Liver (tissue), 9 donors: ENCODE measurements around the gene GPR161. TPM values are rescaled to one million over a fixed set of nuclear protein-coding genes. Genes with fewer than 3 reads are reported as not detected.

Source experiments
- DNase-seq: peaks from one replicate; pipeline ENCODE4 v3.0.0-alpha.2; 2017; ENCODE audit warnings: low spot score
- H3K27ac ChIP-seq, 2 donors: one replicate each; pipeline ENCODE4 v1.7.0; 2013; ENCODE audit warnings: inconsistent platforms in 2 of 2, low read length in 2 of 2, control low read depth in 1 of 2, low read depth in 1 of 2, mild to moderate bottlenecking in 1 of 2
- H3K27me3 ChIP-seq, 4 donors: one replicate each; pipeline versions ENCODE4 v1.6.1 to v1.7.0; 2013; ENCODE audit warnings: low read length in 3 of 4, inconsistent platforms in 1 of 4, mild to moderate bottlenecking in 1 of 4, moderate library complexity in 1 of 4; ENCODE audit not compliant: control insufficient read depth in 4 of 4, insufficient read depth in 4 of 4
- H3K36me3 ChIP-seq, 4 donors: one replicate each; pipeline versions ENCODE4 v1.6.1 to v1.7.0; 2013; ENCODE audit warnings: low read length in 3 of 4, mild to moderate bottlenecking in 3 of 4, low read depth in 1 of 4, moderate library complexity in 1 of 4; ENCODE audit not compliant: control insufficient read depth in 4 of 4, insufficient read depth in 3 of 4
- H3K4me1 ChIP-seq, 4 donors: one replicate each; pipeline versions ENCODE4 v1.6.1 to v1.7.0; 2013; ENCODE audit warnings: low read length in 3 of 4, mild to moderate bottlenecking in 3 of 4, moderate library complexity in 1 of 4; ENCODE audit not compliant: control insufficient read depth in 4 of 4, insufficient read depth in 4 of 4
- H3K4me3 ChIP-seq, 3 donors: one replicate each; pipeline versions ENCODE4 v1.6.1 to v1.7.0; 2013; ENCODE audit warnings: low read length in 3 of 3, control low read depth in 1 of 3, low read depth in 1 of 3, mild to moderate bottlenecking in 1 of 3
- H3K9ac ChIP-seq, 2 donors: one replicate each; pipeline ENCODE4 v1.7.0; 2013; ENCODE audit warnings: low read length in 2 of 2, mild to moderate bottlenecking in 2 of 2, moderate library complexity in 2 of 2, control low read depth in 1 of 2, low read depth in 1 of 2
- H3K9me3 ChIP-seq, 4 donors: one replicate each; pipeline versions ENCODE4 v1.6.1 to v1.7.0; 2013; ENCODE audit warnings: low read length in 3 of 4; ENCODE audit not compliant: control insufficient read depth in 4 of 4
- EGR1 ChIP-seq, 2 donors: IDR thresholded peaks; 2 replicates each; pipeline ENCODE4 v1.6.1; 2016 to 2018; ENCODE audit warnings: antibody characterized with exemption in 2 of 2, low read depth in 2 of 2
- FOXA1 ChIP-seq: IDR thresholded peaks from 2 replicates; pipeline ENCODE4 v1.6.1; 2016; ENCODE audit warnings: antibody characterized with exemption
- FOXA2 ChIP-seq: IDR thresholded peaks from 2 replicates; pipeline ENCODE4 v1.6.1; 2016; ENCODE audit warnings: antibody characterized with exemption
- HNF4A ChIP-seq, 2 donors: conservative IDR thresholded peaks; 2 replicates each; pipeline ENCODE4 v1.6.1; 2016; ENCODE audit warnings: antibody characterized with exemption in 2 of 2, mild to moderate bottlenecking in 2 of 2
- HNF4G ChIP-seq: IDR thresholded peaks from 2 replicates; pipeline ENCODE4 v1.6.1; 2016; ENCODE audit warnings: antibody characterized with exemption
- JUND ChIP-seq, 2 donors: IDR thresholded peaks; 2 replicates each; pipeline ENCODE4 v1.6.1; 2016; ENCODE audit warnings: antibody characterized with exemption in 2 of 2
- NR2F2 ChIP-seq: IDR thresholded peaks from 2 replicates; pipeline ENCODE4 v1.6.1; 2016; ENCODE audit warnings: antibody characterized with exemption
- RAD21 ChIP-seq, 2 donors: IDR thresholded peaks; 2 replicates each; pipeline ENCODE4 v1.6.1; 2016; ENCODE audit warnings: antibody characterized with exemption in 2 of 2, mild to moderate bottlenecking in 2 of 2
- RXRA ChIP-seq, 2 donors: IDR thresholded peaks; 2 replicates each; pipeline ENCODE4 v1.6.1; 2017 to 2018; ENCODE audit warnings: antibody characterized with exemption in 2 of 2, mild to moderate bottlenecking in 1 of 2
- SP1 ChIP-seq: IDR thresholded peaks from 2 replicates; pipeline ENCODE4 v1.6.1; 2018; ENCODE audit warnings: antibody characterized with exemption, mild to moderate bottlenecking
- TAF1 ChIP-seq: conservative IDR thresholded peaks from 2 replicates; pipeline ENCODE4 v1.6.1; 2016; ENCODE audit warnings: antibody characterized with exemption, mild to moderate bottlenecking
- YY1 ChIP-seq: IDR thresholded peaks from 2 replicates; pipeline ENCODE4 v1.6.1; 2016; ENCODE audit warnings: antibody characterized with exemption, mild to moderate bottlenecking
- WGBS: extraction: QIAGEN DNeasy Blood & Tissue Kit; methylation state at CpG from one replicate; pipeline ENCODE4 v1.1.7; 2013; 5-methylcytosine and 5-hydroxymethylcytosine counted together
- polyA plus RNA-seq, 2 donors: library from polyadenylated mRNA; stranded (reverse) in 1 of 2; unstranded in 1 of 2; fragments of 200-250 nt in 1 of 2; fragments of >200 nt in 1 of 2; fragmentation: Nextera tagmentation in 1 of 2; extraction: Ambion mirVana in 1 of 2; gene quantifications; one replicate each; pipeline versions ENCODE4 v1.2.1 to v1.2.3, GENCODE V29; 2013 to 2015
- total RNA-seq, 2 donors: library from RNA; depleted of rRNA; stranded (reverse); fragments of >200 nt; gene quantifications; one replicate each; pipeline ENCODE4 v1.2.3, GENCODE V29; 2014
- TF ChIP-seq, protein P1 (sequence below): IDR thresholded peaks from 2 replicates; pipeline ENCODE4 v1.6.1; 2016; ENCODE audit warnings: antibody characterized with exemption, mild to moderate bottlenecking
- TF ChIP-seq, protein P2 (sequence below): IDR thresholded peaks from 2 replicates; pipeline ENCODE4 v1.6.1; 2016; ENCODE audit warnings: antibody characterized with exemption
- TF ChIP-seq, protein P3 (sequence below): fragments of 150-350 bp; IDR thresholded peaks from 2 replicates; pipeline ENCODE4 v1.5.1; 2017; ENCODE audit warnings: improper control_type of control experiment, low read depth, low read length; ENCODE audit not compliant: missing input control
- TF ChIP-seq, protein P4 (sequence below): IDR thresholded peaks from 2 replicates; pipeline ENCODE4 v1.6.1; 2016; ENCODE audit warnings: antibody characterized with exemption
- TF ChIP-seq, protein P5 (sequence below): IDR thresholded peaks from 2 replicates; pipeline ENCODE4 v1.6.1; 2016; ENCODE audit warnings: antibody characterized with exemption
- donor health status: healthy.
- donor health status: healthy.
- donor health status: healthy.
- donor health status: healthy.
- donor health status: healthy.

GPR161 gene
- total and polyA plus RNA-seq, 4 donors = 0.33 to 1.1 (median 0.73) TPM

DNA sequence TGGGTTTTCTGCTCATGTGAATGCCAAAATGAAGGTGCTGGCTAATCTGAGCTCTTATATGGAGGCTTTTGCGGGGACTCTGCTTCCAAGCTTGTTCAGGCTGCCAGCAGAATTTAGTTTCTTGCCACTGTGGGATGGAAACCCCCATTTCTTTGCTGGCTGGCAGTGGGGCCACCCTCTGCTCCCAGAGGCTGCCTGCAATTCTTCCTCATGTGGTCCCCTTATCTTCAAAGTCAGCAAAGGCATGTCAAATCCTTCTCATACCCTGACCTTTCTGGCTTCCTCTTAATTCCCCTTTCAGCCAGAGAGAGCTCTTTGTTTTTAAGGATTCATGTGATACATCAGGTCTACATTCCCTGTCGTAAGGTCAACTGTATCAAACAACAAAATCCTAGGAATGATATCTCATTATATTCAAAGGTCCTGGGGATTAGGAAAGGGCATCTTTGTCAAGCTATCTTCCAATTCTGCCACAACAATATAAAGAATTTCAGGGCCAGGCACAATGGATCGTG, 5.2 kb upstream of the GPR161 start:
- 91% methylated on average over 3 of the region's 3 CpGs for WGBS
- peaks cover 0 to 7% (median 3%) of the 10 kb centered on the region in 4 donors for H3K4me1 ChIP-seq
- H3K27me3 ChIP-seq = no peaks in the 10 kb centered on the region
- no peak overlapping the region for H3K27ac ChIP-seq
- H3K9me3 ChIP-seq = no peaks in the 10 kb centered on the region
- H3K4me3 ChIP-seq = no peak overlapping the region
- H3K9ac ChIP-seq = no peak overlapping the region
- H3K36me3 ChIP-seq = no peaks in the 10 kb centered on the region
- DNase-seq = no peak
- TF ChIP-seq, protein P1, sequence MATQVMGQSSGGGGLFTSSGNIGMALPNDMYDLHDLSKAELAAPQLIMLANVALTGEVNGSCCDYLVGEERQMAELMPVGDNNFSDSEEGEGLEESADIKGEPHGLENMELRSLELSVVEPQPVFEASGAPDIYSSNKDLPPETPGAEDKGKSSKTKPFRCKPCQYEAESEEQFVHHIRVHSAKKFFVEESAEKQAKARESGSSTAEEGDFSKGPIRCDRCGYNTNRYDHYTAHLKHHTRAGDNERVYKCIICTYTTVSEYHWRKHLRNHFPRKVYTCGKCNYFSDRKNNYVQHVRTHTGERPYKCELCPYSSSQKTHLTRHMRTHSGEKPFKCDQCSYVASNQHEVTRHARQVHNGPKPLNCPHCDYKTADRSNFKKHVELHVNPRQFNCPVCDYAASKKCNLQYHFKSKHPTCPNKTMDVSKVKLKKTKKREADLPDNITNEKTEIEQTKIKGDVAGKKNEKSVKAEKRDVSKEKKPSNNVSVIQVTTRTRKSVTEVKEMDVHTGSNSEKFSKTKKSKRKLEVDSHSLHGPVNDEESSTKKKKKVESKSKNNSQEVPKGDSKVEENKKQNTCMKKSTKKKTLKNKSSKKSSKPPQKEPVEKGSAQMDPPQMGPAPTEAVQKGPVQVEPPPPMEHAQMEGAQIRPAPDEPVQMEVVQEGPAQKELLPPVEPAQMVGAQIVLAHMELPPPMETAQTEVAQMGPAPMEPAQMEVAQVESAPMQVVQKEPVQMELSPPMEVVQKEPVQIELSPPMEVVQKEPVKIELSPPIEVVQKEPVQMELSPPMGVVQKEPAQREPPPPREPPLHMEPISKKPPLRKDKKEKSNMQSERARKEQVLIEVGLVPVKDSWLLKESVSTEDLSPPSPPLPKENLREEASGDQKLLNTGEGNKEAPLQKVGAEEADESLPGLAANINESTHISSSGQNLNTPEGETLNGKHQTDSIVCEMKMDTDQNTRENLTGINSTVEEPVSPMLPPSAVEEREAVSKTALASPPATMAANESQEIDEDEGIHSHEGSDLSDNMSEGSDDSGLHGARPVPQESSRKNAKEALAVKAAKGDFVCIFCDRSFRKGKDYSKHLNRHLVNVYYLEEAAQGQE = no peak
- TF ChIP-seq HNF4A (conservative IDR thresholded peaks at IDR 0.05) (no peak), SP1 (no peak), FOXA1 (no peak), YY1 (no peak), RAD21 (IDR thresholded peaks at IDR 0.05) (no peak), TAF1 (no peak), RXRA (IDR thresholded peaks at IDR 0.05) (no peak)
- TF ChIP-seq, protein P2, sequence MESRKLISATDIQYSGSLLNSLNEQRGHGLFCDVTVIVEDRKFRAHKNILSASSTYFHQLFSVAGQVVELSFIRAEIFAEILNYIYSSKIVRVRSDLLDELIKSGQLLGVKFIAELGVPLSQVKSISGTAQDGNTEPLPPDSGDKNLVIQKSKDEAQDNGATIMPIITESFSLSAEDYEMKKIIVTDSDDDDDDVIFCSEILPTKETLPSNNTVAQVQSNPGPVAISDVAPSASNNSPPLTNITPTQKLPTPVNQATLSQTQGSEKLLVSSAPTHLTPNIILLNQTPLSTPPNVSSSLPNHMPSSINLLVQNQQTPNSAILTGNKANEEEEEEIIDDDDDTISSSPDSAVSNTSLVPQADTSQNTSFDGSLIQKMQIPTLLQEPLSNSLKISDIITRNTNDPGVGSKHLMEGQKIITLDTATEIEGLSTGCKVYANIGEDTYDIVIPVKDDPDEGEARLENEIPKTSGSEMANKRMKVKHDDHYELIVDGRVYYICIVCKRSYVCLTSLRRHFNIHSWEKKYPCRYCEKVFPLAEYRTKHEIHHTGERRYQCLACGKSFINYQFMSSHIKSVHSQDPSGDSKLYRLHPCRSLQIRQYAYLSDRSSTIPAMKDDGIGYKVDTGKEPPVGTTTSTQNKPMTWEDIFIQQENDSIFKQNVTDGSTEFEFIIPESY = no peak
- TF ChIP-seq, protein P3, sequence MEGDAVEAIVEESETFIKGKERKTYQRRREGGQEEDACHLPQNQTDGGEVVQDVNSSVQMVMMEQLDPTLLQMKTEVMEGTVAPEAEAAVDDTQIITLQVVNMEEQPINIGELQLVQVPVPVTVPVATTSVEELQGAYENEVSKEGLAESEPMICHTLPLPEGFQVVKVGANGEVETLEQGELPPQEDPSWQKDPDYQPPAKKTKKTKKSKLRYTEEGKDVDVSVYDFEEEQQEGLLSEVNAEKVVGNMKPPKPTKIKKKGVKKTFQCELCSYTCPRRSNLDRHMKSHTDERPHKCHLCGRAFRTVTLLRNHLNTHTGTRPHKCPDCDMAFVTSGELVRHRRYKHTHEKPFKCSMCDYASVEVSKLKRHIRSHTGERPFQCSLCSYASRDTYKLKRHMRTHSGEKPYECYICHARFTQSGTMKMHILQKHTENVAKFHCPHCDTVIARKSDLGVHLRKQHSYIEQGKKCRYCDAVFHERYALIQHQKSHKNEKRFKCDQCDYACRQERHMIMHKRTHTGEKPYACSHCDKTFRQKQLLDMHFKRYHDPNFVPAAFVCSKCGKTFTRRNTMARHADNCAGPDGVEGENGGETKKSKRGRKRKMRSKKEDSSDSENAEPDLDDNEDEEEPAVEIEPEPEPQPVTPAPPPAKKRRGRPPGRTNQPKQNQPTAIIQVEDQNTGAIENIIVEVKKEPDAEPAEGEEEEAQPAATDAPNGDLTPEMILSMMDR = no peak

DNA sequence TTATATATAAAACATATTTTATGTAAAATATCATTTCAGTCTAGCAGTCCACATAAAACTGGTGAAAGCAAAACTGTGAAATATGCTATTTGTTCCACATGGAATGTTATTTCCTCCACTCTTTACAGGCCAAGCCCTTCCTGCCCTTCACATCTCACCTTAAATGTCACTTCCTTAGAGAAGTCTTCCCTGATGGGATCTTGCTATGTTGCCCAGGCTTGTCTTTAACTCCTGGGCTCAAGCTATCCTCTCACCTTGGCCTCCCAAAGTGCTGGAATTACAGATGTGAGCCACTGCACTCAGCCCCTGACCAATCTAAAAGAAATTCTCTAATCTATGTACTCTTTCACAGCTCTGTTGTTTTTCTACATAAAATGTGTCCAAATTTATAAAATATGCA, 2.3 kb upstream of the GPR161 start:
- no peak for DNase-seq
- H3K9me3 ChIP-seq = no peaks in the 10 kb centered on the region
- no peaks in the 10 kb centered on the region for H3K36me3 ChIP-seq
- no peak overlapping the region for H3K9ac ChIP-seq
- no peak for TF ChIP-seq EGR1 (IDR thresholded peaks at IDR 0.05; ENCODE audit: low read depth in 2 of 2)
- no peak for TF ChIP-seq RAD21 (IDR thresholded peaks at IDR 0.05)
- no peak for TF ChIP-seq SP1
- no peak for TF ChIP-seq HNF4A (conservative IDR thresholded peaks at IDR 0.05)
- no peak for TF ChIP-seq HNF4G
- TF ChIP-seq TAF1 = no peak
- TF ChIP-seq JUND (IDR thresholded peaks at IDR 0.05) = no peak
- TF ChIP-seq, protein P2 = no peak
- TF ChIP-seq, protein P4, sequence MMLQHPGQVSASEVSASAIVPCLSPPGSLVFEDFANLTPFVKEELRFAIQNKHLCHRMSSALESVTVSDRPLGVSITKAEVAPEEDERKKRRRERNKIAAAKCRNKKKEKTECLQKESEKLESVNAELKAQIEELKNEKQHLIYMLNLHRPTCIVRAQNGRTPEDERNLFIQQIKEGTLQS = no peak
- TF ChIP-seq, protein P5, sequence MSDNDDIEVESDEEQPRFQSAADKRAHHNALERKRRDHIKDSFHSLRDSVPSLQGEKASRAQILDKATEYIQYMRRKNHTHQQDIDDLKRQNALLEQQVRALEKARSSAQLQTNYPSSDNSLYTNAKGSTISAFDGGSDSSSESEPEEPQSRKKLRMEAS = no peak
- TF ChIP-seq, protein P1 = no peak
- TF ChIP-seq NR2F2 = no peak
- TF ChIP-seq FOXA2 = no peak
- H3K4me1 ChIP-seq = peaks cover 7 to 19% (median 11%) of the 10 kb centered on the region in 4 donors
- H3K27me3 ChIP-seq = peaks cover 0 to 13% (median 1%) of the 10 kb centered on the region in 4 donors
- no peak overlapping the region for H3K27ac ChIP-seq
- no peak overlapping the region for H3K4me3 ChIP-seq
